Stimulated activated CD8-positive, alpha-beta memory T cell treated with anti-CD3 and anti-CD28 coated beads, Interleukin-15, amount 100 ng/mL, for 4 hours (primary cell): ENCODE measurements around the gene FGF5.
"Not testable (repeated sequence)": the region's sequence is repeated elsewhere in the genome, so short reads cannot be mapped to it uniquely, and the experiment has no call there.

Source experiments
- DNase-seq, 2 donors: peaks; one replicate each; pipeline ENCODE4 v3.0.0-alpha.2; 2020; ENCODE audit warnings: low read depth in 2 of 2

Gene FGF5

DNA sequence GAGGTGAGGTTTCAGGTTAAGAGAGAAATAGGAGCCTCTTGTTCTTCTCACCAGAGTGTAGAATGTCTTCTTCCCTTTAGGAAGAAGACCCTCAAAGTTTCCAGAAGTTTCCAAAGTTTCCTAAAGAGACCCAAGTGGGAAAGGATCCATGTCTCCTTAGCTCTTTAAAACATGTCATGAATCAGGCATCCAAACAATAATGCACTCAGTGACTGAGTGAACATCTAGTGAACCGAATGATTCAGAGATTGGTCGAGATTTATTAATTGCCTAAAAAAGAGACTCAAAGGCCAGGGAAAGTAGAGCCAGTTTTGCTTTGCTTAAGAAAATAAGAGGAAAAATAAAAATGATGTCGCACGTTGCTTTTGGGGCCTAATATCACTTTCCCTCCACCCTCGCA is 29.4 kb downstream of the FGF5 start:
- no peak for DNase-seq

DNA sequence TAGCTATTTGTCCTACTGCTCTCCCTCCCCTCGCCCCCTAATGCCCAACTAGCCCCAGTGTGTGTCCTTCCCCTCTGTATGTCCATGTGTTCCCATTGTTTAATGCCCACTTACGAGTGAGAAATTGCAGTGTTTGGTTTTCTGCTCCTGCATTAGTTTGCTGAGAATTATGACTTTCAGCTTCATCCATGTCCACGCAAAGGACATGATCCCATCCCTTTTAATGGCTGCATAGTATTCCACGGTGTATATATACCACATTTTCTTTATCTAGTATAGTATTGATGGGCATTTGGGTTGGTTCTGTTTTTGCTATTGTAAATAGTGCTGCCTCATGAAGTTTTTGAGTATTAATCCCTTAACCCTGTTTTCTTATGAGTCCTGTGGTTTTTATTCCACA is 35.4 kb downstream of the FGF5 start:
- DNase-seq, result no peak

DNA sequence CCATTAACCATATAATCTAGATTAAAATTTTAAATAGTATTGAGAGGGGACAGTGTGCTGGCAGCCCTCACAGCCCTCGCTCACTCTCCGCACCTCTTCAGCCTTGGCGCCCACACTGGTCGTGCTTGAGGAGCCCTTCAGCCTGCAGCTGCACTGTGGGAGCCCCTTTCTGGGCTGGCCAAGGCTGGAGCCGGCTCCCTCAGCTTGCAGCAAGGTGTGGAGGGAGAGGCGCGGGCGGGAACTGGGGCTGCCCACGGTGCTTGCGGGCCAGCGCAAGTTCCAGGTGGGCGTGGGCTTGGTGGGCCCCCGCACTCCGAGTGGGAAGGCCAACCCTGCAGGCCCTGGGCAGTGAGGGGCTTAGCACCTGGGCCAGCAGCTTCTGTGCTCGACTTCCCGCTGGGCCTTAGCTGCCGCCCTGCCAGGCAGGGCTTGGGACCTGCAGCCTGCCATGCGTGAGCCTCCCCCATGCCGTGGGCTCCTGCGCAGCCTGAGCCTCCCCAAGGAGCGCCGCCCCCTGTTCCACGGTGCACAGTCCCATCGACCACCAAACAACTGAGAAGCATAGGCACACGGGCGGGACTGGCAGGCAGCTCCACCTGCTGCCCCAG is 36.3 kb downstream of the FGF5 start:
- no peak for DNase-seq

DNA sequence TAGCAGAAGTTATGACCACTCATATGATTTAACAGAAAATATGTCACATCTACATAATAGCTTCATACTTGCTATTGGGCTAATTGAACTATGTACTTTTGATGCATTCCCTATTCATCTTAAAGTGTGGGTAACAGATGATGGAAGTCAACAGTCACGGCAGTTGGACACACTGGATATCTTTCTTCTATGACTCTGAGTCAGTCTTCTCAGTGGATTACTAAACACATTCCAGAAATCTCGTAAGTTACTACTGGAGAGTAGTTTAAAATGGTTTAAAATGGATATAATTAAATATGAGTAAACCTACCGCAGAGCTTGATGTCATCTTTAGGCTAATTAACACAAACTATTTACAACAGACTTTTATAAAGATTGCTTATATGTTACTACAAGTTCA is 39.0 kb downstream of the FGF5 start:
- no peak for DNase-seq

- DNase-seq, result no peak
These were observed 39.8 kb downstream of the FGF5 start for GRCh38 chr4:80306260-80306659.

- no peak for DNase-seq
These were observed 40.8 kb downstream of the FGF5 start for GRCh38 chr4:80307183-80307735.

GRCh38 chr4:80307774-80308465 is 41.5 kb downstream of the FGF5 start:
- DNase-seq, result no peak

DNA sequence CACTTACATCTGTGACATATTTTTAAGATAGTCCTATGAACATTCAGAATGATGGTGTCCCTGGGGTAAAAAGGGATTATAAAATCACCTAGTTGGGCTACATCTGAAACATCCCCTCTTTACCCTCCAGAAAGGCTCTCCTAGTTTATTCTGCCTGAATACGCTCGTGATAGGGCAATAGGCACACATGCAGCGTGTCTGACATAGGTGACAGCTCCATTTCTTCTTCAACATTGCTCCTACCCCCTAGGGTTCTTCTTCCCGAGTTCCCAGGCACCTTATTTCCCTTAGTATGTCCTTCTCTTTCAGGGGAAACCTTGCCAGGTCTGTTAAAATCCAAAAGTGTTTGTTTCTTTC is 42.0 kb downstream of the FGF5 start:
- no peak for DNase-seq

DNA sequence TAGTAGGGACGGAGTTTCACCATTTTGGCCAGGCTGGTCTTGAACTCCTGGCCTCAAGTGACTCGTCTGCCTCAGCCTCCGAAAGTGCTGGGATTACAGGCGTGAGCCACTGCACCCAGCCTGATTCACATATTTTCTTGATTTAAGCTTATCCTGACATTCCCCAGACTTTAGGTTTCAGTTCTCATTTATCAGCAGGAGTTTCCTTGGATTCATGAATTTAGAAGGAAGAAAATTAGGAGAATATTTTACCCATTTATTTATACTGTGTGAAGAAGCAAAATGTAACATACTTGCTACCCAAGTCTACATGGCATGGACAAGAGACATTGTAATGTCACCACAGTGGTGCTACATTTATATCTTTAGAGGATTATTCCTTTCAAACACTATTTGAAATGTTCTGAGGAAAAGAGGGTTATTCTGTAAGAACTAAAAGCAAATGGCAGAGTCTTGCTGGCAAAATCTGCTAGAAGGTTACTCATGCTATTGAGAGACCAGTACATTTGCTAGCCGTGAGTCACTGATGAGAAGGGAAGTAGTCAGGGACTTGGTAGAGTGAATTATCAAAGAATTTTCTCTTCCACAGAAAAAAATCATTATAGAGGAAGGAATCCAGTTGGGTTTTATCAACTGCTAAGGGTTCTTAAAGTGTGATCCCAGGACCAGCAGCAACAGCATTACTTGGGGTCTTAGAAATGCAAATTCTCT is 43.0 kb downstream of the FGF5 start:
- DNase-seq, result no peak

- DNase-seq, result no peak
These were observed 44.7 kb downstream of the FGF5 start for GRCh38 chr4:80311130-80311529.

GRCh38 chr4:80312124-80312523 is 45.7 kb downstream of the FGF5 start:
- no peak for DNase-seq

DNA sequence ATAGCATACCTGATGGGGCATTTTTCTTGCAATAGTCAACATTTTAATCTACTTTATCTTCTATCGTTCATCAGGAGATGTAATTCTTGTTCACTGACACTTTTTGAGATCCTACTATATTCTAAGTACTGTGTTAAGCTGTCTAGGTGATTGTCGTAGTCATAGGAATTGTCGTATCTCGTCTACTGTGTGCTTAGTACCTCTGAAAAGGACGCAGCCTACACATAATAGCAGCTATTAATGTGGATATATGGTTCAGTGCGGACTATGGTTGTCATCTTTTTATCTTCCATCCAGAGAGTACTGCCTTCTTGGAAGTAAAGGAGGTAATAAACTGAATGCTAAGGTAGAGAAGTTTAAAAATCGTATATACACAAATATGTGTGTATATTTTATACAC is 47.2 kb downstream of the FGF5 start:
- DNase-seq, result no peak

DNA sequence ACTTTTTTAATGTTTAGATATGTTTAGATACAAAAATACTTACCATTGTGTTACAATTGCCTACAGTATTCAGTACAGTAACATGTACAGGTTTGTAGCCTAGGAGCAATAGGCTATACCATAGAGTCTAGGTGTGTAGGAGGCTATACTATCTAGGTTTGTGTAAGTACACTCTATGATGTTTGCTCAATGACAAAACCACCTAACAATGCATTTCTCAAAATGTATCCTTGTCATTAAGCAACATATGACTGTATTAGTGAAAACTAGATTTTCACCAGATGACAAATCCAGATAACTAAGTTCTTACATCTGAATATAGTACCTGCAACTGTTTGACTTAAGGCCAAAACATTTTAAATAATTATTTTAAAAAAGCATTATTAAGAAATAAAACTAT is 49.4 kb downstream of the FGF5 start:
- not testable (repeated sequence) for DNase-seq

DNA sequence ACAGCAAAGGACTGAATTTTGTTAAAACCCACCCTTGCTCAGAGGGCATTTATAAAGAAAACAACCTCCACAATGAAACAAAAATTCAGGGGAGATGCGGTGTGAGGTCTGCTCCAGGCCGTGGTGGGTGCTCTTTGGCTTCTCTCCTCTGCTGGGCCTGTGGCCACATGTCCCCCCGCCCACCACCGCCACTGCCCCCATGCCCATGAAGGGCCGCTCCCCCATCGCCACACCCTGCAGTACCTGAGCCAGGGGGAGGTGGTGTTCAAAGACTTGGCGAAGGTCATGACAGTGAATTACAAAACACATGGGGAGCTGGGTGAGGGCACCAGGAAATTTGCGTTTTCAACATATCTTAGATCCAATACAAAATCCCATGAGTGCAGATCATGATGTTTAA is 54.9 kb downstream of the FGF5 start:
- no peak for DNase-seq

GRCh38 chr4:80321776-80322175 is 55.3 kb downstream of the FGF5 start:
- DNase-seq, result no peak

- DNase-seq, result no peak
These were observed 56.3 kb downstream of the FGF5 start for GRCh38 chr4:80322716-80323115.

DNA sequence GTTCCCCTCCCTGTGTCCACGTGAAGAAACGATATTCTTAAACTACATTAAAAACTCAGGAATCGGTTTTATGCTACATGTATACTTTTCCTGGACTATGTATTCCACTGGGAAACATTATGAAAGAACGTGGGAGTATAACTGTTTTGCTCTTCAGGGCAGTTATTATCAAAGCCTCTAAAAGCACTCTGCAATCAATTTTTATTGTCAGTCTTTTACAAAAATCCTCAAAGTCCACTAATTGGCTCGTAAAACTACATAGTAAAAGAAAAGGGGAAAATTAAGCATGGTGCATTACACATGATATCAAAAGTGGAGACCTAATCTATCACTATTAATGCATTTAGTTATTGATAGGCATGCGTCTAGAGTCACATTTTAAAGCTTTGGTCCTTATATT is 57.7 kb downstream of the FGF5 start:
- DNase-seq, result no peak

DNA sequence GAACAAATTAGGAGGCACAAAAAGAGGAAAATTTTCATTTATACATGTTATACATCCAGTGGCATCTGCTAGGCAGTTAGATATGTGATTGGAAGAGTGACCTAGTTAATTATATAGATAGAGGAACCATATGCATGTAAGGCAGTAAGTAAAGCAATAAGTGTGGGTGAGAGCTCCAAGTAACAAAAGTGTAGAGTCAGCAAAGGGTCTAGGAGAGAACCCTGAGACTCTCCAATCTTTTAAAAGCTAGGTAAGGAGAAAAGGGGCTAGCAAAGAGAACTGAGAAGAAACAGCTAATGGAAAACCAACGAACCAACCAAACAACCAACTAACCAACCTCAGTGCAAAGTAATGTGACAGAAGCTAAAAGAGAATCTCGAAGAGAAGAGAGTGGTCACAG is 65.2 kb downstream of the FGF5 start:
- DNase-seq, result no peak

GRCh38 chr4:80333121-80333520 is 66.7 kb downstream of the FGF5 start:
- no peak for DNase-seq

GRCh38 chr4:80334568-80334967 is 68.1 kb downstream of the FGF5 start:
- DNase-seq, result no peak

DNA sequence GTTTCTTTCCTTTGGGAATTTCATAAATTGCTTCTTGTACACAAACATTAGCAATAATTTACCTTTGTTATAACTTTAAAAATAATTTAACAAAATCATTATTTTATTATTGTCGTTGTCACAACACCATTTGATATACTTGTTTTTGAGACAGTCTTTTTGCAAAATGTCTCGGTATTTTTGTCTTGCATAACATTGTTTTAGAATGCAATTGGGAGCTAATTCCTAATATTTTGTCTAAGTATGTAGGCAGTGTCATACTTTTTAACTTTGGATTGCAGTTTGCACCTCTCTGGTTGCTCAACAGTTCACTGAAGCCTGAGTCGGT is 68.7 kb downstream of the FGF5 start:
- no peak for DNase-seq

- DNase-seq, result peak; percentile 6 to 18
These were observed 69.3 kb downstream of the FGF5 start, which contains the start of gene CFAP299 for GRCh38 chr4:80335554-80336358. TSS of gene CFAP299 (plus strand) at chr4:80335730.
